Measurements from ENCODE around the gene RPN2.

GRCh38 chr20:37240337-37241067 lies 61.4 kb downstream of the RPN2 start:
- TF ChIP-seq CTCF (conservative IDR thresholded peaks at IDR 0.05 in 1 of 2, IDR thresholded peaks at IDR 0.05 in 1 of 2; ENCODE audit: extremely low read depth in 1 of 2, insufficient read depth in 1 of 2, low read depth in 1 of 2, low read length in 2 of 2) = no peak
- TF ChIP-seq EZH2 (IDR thresholded peaks at IDR 0.05; ENCODE audit: borderline replicate concordance, low read length) = no peak
